Choroid plexus epithelial cell (primary cell): ENCODE data around the gene TMTC2.

Experiments
- DNase-seq: peaks from one replicate; pipeline ENCODE4 v3.0.0-alpha.2; 2010; ENCODE audit warnings: low read depth
- H3K4me3 ChIP-seq: 2 replicates; pipeline ENCODE4 v1.5.1; 2011; ENCODE audit warnings: low read depth, mild to moderate bottlenecking, control low read depth, low read length, moderate library complexity
- TF ChIP-seq, protein P1 (sequence below): conservative IDR thresholded peaks from 2 replicates; pipeline ENCODE4 v1.5.1; 2011; ENCODE audit warnings: low read depth, mild to moderate bottlenecking, control low read depth, inconsistent platforms, low read length, moderate library complexity

The TMTC2 gene

GRCh38 chr12:82686168-82687020 lies at the start of gene TMTC2:
TSS of gene TMTC2 (plus strand) at chr12:82686906.
- peak within 1 kb of the TSS; percentile 98 for H3K4me3 ChIP-seq
- TF ChIP-seq, protein P1, sequence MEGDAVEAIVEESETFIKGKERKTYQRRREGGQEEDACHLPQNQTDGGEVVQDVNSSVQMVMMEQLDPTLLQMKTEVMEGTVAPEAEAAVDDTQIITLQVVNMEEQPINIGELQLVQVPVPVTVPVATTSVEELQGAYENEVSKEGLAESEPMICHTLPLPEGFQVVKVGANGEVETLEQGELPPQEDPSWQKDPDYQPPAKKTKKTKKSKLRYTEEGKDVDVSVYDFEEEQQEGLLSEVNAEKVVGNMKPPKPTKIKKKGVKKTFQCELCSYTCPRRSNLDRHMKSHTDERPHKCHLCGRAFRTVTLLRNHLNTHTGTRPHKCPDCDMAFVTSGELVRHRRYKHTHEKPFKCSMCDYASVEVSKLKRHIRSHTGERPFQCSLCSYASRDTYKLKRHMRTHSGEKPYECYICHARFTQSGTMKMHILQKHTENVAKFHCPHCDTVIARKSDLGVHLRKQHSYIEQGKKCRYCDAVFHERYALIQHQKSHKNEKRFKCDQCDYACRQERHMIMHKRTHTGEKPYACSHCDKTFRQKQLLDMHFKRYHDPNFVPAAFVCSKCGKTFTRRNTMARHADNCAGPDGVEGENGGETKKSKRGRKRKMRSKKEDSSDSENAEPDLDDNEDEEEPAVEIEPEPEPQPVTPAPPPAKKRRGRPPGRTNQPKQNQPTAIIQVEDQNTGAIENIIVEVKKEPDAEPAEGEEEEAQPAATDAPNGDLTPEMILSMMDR: no peak
- DNase-seq: peak; percentile 96

DNA sequence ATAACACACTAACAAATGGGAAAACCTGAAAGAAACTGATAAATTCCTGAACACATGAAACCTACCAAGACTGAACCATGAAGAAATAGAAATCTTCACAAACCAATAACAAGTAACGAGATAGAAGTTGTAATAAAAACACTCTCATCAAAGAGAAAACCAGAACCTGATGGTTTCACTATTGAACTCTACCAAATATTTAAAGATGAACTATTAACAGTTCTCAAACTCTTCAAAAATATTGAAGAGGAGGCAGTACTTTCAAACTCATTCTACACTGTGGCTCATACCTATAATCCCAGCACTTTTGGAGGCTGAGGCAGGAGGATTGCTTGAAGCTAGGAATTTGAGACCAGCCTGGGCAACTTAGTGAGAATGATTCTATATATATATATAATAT lies 48.4 kb upstream of the TMTC2 start:
- no peak overlapping the region for H3K4me3 ChIP-seq
- TF ChIP-seq, protein P1: no peak
- DNase-seq: no peak

GRCh38 chr12:82644896-82645295 lies 41.8 kb upstream of the TMTC2 start:
- TF ChIP-seq, protein P1: no peak
- no peak for DNase-seq
- H3K4me3 ChIP-seq: no peak overlapping the region

- TF ChIP-seq, protein P1: no peak
- no peak for DNase-seq
- no peak overlapping the region for H3K4me3 ChIP-seq
Observed at GRCh38 chr12:82645414-82645813, 41.3 kb upstream of the TMTC2 start.

- H3K4me3 ChIP-seq: no peak overlapping the region
Observed at GRCh38 chr12:82647853-82648252, 38.9 kb upstream of the TMTC2 start.

DNA sequence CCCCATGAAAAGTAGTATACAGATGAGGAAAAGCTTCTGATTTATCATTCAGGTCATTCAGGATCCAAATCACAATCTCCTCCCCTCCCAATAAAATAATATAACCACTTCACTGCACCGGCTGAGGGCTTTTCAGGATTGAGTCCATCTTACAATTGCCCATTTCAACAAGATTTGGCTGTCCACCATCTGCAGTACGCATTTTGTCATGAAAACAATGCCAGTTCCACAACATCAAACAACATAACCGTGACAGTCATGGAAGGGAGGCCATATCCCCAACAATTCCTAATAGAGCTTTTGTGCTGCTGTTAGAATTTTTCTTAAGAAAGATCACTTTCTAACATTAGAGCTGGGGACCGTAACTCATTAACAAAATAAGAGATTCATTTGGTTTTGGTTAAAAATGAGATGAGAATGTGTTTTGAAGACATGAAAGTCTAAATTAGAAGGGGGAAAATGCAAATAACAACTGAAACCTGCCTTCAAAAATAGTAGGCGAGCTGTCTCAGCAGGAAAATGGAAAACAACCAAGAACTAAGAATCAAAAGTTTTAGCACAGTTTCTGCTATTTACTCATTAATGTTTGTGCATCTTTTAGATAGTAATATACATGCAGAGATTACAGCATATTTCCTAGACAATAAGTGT lies 38.3 kb upstream of the TMTC2 start:
- H3K4me3 ChIP-seq: no peak overlapping the region
- no peak for DNase-seq
- TF ChIP-seq, protein P1: no peak

More at GRCh38 chr12:82647853-82648252, 38.9 kb upstream of the TMTC2 start:
- TF ChIP-seq, protein P1: no peak
- no peak for DNase-seq
